ENCODE data around the gene PCNP. TPM values are rescaled to one million over a fixed set of nuclear protein-coding genes. Genes with fewer than 3 reads are reported as not detected.

Gene PCNP
- total and polyA plus RNA-seq, 2 experiments from 2014 or later = 134 to 185 TPM

GRCh38 chr3:101574388-101575112, 570 bp downstream of the PCNP start (continued):
- no peak for TF ChIP-seq ZNF462 (CRISPR knock-in tag; IDR thresholded peaks at IDR 0.05)
- no peak for TF ChIP-seq JUNB (IDR thresholded peaks at IDR 0.05; ENCODE audit: unreplicated experiment)
- no peak for TF ChIP-seq CREB1 (CRISPR knock-in tag; IDR thresholded peaks at IDR 0.05; ENCODE audit: low read depth)
- TF ChIP-seq STAT1 (IDR thresholded peaks at IDR 0.05; ENCODE audit: unreplicated experiment) = no peak
- TF ChIP-seq, protein P1, sequence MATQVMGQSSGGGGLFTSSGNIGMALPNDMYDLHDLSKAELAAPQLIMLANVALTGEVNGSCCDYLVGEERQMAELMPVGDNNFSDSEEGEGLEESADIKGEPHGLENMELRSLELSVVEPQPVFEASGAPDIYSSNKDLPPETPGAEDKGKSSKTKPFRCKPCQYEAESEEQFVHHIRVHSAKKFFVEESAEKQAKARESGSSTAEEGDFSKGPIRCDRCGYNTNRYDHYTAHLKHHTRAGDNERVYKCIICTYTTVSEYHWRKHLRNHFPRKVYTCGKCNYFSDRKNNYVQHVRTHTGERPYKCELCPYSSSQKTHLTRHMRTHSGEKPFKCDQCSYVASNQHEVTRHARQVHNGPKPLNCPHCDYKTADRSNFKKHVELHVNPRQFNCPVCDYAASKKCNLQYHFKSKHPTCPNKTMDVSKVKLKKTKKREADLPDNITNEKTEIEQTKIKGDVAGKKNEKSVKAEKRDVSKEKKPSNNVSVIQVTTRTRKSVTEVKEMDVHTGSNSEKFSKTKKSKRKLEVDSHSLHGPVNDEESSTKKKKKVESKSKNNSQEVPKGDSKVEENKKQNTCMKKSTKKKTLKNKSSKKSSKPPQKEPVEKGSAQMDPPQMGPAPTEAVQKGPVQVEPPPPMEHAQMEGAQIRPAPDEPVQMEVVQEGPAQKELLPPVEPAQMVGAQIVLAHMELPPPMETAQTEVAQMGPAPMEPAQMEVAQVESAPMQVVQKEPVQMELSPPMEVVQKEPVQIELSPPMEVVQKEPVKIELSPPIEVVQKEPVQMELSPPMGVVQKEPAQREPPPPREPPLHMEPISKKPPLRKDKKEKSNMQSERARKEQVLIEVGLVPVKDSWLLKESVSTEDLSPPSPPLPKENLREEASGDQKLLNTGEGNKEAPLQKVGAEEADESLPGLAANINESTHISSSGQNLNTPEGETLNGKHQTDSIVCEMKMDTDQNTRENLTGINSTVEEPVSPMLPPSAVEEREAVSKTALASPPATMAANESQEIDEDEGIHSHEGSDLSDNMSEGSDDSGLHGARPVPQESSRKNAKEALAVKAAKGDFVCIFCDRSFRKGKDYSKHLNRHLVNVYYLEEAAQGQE (IDR thresholded peaks at IDR 0.05; ENCODE audit: unreplicated experiment) = no peak
